ENCODE results near the gene COX7B.

GRCh38 chrX:77924320-77924859, 25.1 kb downstream of the COX7B start:
- TF ChIP-seq POLR2A (IDR thresholded peaks at IDR 0.05) = no peak
- TF ChIP-seq, protein P1, sequence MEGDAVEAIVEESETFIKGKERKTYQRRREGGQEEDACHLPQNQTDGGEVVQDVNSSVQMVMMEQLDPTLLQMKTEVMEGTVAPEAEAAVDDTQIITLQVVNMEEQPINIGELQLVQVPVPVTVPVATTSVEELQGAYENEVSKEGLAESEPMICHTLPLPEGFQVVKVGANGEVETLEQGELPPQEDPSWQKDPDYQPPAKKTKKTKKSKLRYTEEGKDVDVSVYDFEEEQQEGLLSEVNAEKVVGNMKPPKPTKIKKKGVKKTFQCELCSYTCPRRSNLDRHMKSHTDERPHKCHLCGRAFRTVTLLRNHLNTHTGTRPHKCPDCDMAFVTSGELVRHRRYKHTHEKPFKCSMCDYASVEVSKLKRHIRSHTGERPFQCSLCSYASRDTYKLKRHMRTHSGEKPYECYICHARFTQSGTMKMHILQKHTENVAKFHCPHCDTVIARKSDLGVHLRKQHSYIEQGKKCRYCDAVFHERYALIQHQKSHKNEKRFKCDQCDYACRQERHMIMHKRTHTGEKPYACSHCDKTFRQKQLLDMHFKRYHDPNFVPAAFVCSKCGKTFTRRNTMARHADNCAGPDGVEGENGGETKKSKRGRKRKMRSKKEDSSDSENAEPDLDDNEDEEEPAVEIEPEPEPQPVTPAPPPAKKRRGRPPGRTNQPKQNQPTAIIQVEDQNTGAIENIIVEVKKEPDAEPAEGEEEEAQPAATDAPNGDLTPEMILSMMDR (IDR thresholded peaks at IDR 0.05) = no peak

All from body of pancreas (tissue), 4 donors.